ENCODE results near the gene TFB1M.

The TFB1M gene

DNA sequence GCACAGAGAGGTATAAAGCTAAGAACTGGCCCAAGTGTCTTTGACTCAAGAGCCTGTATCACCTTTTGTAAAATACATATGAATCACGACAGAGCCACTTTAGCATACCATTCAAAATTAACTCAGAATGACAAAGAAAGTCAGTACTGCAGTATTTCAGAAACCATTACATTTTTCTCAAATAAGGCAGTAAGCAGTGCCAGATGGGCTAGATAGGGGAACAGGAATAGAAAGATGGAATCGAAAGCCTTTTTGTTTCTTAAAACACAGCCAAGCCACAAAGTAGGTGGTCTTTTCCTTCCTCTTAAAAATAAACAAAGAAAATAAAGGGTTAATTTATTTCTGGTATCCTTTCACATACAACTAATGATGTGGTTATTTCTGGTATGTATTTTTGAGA, 40.2 kb downstream of the TFB1M start:
- no peak overlapping the region for H3K4me3 ChIP-seq (ENCODE audit: low read depth, low read length)
- TF ChIP-seq, protein P1, sequence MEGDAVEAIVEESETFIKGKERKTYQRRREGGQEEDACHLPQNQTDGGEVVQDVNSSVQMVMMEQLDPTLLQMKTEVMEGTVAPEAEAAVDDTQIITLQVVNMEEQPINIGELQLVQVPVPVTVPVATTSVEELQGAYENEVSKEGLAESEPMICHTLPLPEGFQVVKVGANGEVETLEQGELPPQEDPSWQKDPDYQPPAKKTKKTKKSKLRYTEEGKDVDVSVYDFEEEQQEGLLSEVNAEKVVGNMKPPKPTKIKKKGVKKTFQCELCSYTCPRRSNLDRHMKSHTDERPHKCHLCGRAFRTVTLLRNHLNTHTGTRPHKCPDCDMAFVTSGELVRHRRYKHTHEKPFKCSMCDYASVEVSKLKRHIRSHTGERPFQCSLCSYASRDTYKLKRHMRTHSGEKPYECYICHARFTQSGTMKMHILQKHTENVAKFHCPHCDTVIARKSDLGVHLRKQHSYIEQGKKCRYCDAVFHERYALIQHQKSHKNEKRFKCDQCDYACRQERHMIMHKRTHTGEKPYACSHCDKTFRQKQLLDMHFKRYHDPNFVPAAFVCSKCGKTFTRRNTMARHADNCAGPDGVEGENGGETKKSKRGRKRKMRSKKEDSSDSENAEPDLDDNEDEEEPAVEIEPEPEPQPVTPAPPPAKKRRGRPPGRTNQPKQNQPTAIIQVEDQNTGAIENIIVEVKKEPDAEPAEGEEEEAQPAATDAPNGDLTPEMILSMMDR (IDR thresholded peaks at IDR 0.05; ENCODE audit: low read depth, low read length) = no peak

DNA sequence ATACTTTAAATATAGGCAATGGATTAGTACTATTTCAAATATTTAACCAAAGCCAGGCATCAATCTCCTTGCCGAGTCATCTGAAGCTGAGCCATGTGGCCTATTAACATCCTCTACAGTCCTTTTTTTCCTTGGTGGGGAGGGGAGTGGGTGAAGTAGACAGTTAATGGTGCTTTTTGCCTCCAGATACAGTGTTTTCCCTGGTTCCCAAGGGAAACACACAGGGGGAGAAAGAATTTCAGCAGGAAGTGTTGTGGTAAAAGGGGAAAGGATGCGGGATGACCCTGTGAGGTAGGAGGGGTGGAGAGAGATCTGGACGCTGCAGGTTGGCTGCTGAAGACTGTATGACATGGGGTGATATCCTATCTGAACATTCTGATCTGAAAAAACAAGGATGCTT, 40.9 kb downstream of the TFB1M start:
- TF ChIP-seq, protein P1 (IDR thresholded peaks at IDR 0.05; ENCODE audit: low read depth, low read length) = no peak
- H3K4me3 ChIP-seq (ENCODE audit: low read depth, low read length) = no peak overlapping the region

DNA sequence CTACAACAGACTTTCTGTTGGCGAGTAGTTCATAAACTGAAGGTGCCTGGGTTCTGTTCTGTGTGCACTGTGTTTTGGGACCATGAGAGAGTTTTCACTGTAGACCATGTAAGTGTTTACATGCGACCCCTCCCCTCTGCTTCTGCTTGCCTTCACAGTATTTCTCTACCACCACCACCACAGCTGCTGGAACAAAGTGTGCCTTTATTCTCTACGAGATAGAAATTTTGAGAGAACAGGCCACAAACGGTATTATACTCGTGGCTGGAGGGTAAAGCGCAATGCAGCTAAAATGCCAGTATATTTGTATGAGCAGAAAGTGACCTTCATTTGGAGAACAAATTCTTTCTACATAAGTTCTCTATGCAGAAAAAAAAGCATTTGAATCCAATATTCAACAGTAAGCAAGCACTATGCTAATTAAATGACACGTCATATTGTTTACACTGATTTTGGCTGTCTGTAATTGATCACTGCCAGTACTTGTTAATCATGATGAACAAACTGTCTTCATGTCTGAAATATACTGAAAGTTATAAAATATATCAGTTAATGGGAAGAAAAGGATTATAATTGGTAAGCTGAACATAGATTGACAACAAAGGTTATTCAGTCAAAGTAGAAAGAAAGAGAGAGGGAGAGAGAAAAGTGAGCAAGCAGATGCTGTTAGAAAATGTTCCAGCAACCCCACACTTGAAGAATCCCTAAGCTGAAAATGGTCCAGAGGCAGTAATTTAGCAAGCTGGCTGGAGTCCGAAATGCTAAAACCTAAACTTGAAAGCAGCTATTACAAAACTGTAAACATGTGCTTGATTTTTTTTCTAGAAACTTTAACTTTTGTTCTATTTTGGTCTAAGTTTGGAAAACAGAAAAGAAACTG, 41.7 kb downstream of the TFB1M start:
- TF ChIP-seq, protein P1 (IDR thresholded peaks at IDR 0.05; ENCODE audit: low read depth, low read length) = no peak
- H3K4me3 ChIP-seq (ENCODE audit: low read depth, low read length) = no peak overlapping the region

DNA sequence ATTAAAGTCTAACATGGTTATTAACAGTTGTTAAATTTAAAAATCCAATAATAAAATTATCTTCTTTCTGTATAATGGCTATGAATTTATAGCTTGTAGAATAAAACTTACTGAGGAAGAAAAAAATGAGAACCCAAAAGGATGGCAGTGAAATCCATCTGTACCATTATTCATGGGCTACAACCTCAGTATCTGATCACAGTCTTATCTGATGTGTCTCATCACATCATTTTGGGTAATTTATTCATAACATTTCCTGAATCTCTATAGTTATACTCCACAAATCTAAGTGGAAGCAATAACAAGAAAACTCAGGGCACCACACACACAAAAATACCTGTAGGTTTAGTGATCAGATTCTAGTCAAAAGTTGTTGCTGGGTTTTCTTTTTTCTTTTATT, 43.1 kb downstream of the TFB1M start:
- no peak overlapping the region for H3K4me3 ChIP-seq (ENCODE audit: low read depth, low read length)
- TF ChIP-seq, protein P1 (IDR thresholded peaks at IDR 0.05; ENCODE audit: low read depth, low read length) = no peak

DNA sequence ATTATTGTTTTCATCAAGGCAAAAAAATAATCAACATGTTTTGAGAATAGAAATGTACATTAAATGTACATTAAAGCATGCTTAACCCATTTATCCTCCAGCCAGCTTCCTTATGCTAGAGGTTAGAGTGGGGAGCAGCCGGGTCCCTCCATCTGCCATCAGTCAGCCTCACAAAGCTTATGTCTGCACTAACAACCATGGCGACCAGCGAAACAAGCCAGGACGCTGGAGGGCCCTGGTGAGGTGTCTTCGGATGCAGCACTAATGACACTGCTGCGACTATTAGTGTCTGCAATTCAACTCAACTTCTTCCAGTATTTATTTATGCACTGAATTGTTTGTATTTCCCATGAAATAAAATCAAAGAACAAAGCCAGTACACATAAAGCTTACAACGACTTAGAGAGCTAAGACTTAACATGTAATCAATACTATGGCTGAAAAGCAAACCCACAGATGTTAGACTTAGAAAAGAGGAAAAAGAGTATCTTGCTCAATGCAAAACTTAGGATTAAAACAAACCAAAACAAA, 43.7 kb downstream of the TFB1M start:
- TF ChIP-seq, protein P1 (IDR thresholded peaks at IDR 0.05; ENCODE audit: low read depth, low read length) = no peak
- no peak overlapping the region for H3K4me3 ChIP-seq (ENCODE audit: low read depth, low read length)

DNA sequence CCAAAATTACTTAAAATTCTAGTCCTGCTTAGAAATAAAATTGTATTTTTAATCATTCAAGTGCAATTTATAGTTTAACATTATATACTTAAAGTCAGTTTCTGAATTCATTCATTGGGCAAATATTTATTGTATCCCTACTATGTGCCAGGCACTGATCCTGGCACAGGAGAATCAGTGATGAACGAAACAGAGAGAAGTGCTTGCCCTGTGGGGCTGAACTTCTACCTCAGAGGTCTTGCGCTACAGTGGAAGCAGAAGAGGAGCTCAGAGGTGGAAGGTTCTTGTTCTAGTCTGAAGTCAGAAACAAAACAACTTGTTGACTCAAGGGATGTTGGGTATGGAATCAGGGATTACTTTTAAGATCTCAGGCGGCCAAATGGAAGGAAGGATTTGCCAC, 44.5 kb downstream of the TFB1M start:
- TF ChIP-seq, protein P1 (IDR thresholded peaks at IDR 0.05; ENCODE audit: low read depth, low read length) = no peak
- no peak overlapping the region for H3K4me3 ChIP-seq (ENCODE audit: low read depth, low read length)
